T-cell (primary cell): ENCODE results near the gene PLBD2. TPM values are rescaled to one million over a fixed set of nuclear protein-coding genes. Genes with fewer than 3 reads are reported as not detected.

Experiments used
- ATAC-seq, 4 experiments: fragments of 200-7000 bp in 3 of 4; fragments of 150-1000 bp in 1 of 4; cut with Tn5 transposase; replicated peaks in 1 of 4; 1 replicate in 3 of 4; 2 replicates in 1 of 4; pipeline ENCODE4 v1.10.0; 2021; ENCODE audit warnings: moderate library complexity in 3 of 4, mild to moderate bottlenecking in 2 of 4, moderate number of reproducible peaks in 1 of 4
- CTCF ChIA-PET, 2 donors: fragments of 300-600 bp; sonication (Branson Sonifier 250); formaldehyde crosslinking; loops; one replicate each; lab custom pipeline; 2022; ENCODE audit warnings: antibody characterized with exemption in 2 of 2; lab: Charles Lee
- POLR2A ChIA-PET, 2 donors: fragments of 300-600 bp; sonication (Branson Sonifier 250); formaldehyde crosslinking; loops; one replicate each; lab custom pipeline; 2022; ENCODE audit warnings: antibody characterized with exemption in 2 of 2; lab: Charles Lee
- DNase-seq, 35 experiments: peaks; one replicate each; pipeline versions ENCODE4 v3.0.0 to v3.0.0-alpha.2; 2013 to 2023
- H3K27ac ChIP-seq: one replicate; pipeline ENCODE4 v1.5.1; 2013; ENCODE audit warnings: low read length
- H3K27me3 ChIP-seq, 2 experiments: replicated peaks in 1 of 2; 1 replicate in 1 of 2; 2 replicates in 1 of 2; pipeline versions ENCODE4 v1.6.1 to v1.7.0; 2013; ENCODE audit warnings: low read length in 1 of 2, mixed read lengths in 1 of 2; ENCODE audit not compliant: control insufficient read depth in 2 of 2, insufficient read depth in 2 of 2; ENCODE audit errors: extremely low read depth in 1 of 2
- H3K36me3 ChIP-seq, 2 donors: 1 replicate in 1 of 2; 2 replicates in 1 of 2; pipeline versions ENCODE4 v1.6.1 to v1.7.0; 2013; ENCODE audit warnings: low read length in 1 of 2; ENCODE audit not compliant: control insufficient read depth in 2 of 2, insufficient read depth in 1 of 2; ENCODE audit errors: extremely low read depth in 1 of 2
- H3K4me1 ChIP-seq, 2 experiments: 1 replicate in 1 of 2; 2 replicates in 1 of 2; pipeline versions ENCODE4 v1.6.1 to v1.7.0; 2013; ENCODE audit warnings: low read length in 2 of 2, mixed read lengths in 1 of 2; ENCODE audit not compliant: insufficient read depth in 2 of 2, control insufficient read depth in 1 of 2; ENCODE audit errors: extremely low read depth in 1 of 2
- H3K4me3 ChIP-seq, 2 donors: 1 replicate in 1 of 2; 2 replicates in 1 of 2; pipeline versions ENCODE4 v1.5.1 to v1.7.0; 2013; ENCODE audit warnings: mild to moderate bottlenecking in 2 of 2, low read length in 1 of 2, moderate library complexity in 1 of 2; ENCODE audit not compliant: control insufficient read depth in 1 of 2; ENCODE audit errors: extremely low read depth in 1 of 2
- H3K9me3 ChIP-seq: 2 replicates; pipeline ENCODE4 v1.7.0; 2013
- H3K27ac Mint-ChIP-seq, 2 donors: one replicate each; pipeline ENCODE4 v1.8.0; 2020 to 2021; ENCODE audit warnings: mild to moderate bottlenecking in 2 of 2, mixed read lengths in 2 of 2
- H3K27me3 Mint-ChIP-seq, 2 donors: one replicate each; pipeline ENCODE4 v1.8.0; 2021 to 2022; ENCODE audit warnings: mixed read lengths in 2 of 2
- H3K36me3 Mint-ChIP-seq: one replicate; pipeline ENCODE4 v1.8.0; 2021; ENCODE audit warnings: mixed read lengths
- H3K4me1 Mint-ChIP-seq, 3 donors: one replicate each; pipeline ENCODE4 v1.8.0; 2020 to 2022; ENCODE audit warnings: mixed read lengths in 3 of 3, mild to moderate bottlenecking in 1 of 3
- H3K4me3 Mint-ChIP-seq, 3 donors: one replicate each; pipeline ENCODE4 v1.8.0; 2020 to 2022; ENCODE audit warnings: mild to moderate bottlenecking in 3 of 3, mixed read lengths in 3 of 3, moderate library complexity in 3 of 3
- H3K9me3 Mint-ChIP-seq, 3 donors: one replicate each; pipeline ENCODE4 v1.8.0; 2020 to 2022; ENCODE audit warnings: mixed read lengths in 3 of 3
- WGBS: methylation state at CpG from one replicate; pipeline ENCODE4 v1.1.5; 2013; ENCODE audit warnings: missing lambda C conversion rate; ENCODE audit not compliant: insufficient coverage; 5-methylcytosine and 5-hydroxymethylcytosine counted together
- total RNA-seq, 35 experiments: library from RNA in 6 of 35; stranded (reverse) in 6 of 35; fragments of 120-200 nt in 1 of 35; gene quantifications; one replicate each; pipeline versions ENCODE4 v1.2.1 to v1.2.4 and lab custom pipeline; 2013 to 2026

PLBD2 gene
- total RNA-seq, 5 donors from 2014 or later (not counting 1 experiment from before 2014, with no cell fraction given): 14.1 to 19.0 (median 15.1) TPM

GRCh38 chr12:113400362-113400761, 42.0 kb downstream of the PLBD2 start:
- ATAC-seq (no peak), DNase-seq (no peak)
- Histone ChIP-seq H3K9me3 (no peaks in the 10 kb centered on the region), H3K4me1 (no peaks in the 10 kb centered on the region), H3K27ac (no peak overlapping the region), H3K27me3 (peaks cover 0 to 59% of the 10 kb centered on the region in 2 experiments), H3K4me3 (no peak overlapping the region), H3K36me3 (no peaks in the 10 kb centered on the region)
- ChIA-PET CTCF (no interaction called here), POLR2A (no interaction called here)
- Mint-ChIP-seq H3K36me3 (no peaks in the 10 kb centered on the region), H3K4me3 (no peak overlapping the region), H3K4me1 (no peaks in the 10 kb centered on the region), H3K27me3 (peaks cover 5 to 16% of the 10 kb centered on the region in 2 donors), H3K9me3 (no peaks in the 10 kb centered on the region), H3K27ac (no peak overlapping the region)
- no CpG with 5 or more reads among the region's 4 CpGs for WGBS

GRCh38 chr12:113401066-113402000, 42.9 kb downstream of the PLBD2 start:
- Mint-ChIP-seq H3K27ac (no peak overlapping the region), H3K4me3 (no peak overlapping the region), H3K27me3 (peaks cover 5 to 16% of the 10 kb centered on the region in 2 donors), H3K9me3 (no peaks in the 10 kb centered on the region), H3K4me1 (no peaks in the 10 kb centered on the region), H3K36me3 (no peaks in the 10 kb centered on the region)
- ChIA-PET CTCF (no interaction called here), POLR2A (interaction anchor here in 1 of 2 donors (0.5 to 0.6 kb wide), 2 partner anchors 36 to 68 kb away, joined by 3 to 5 read pairs; no protein-coding TSS in a partner anchor)
- 98% methylated on average over 4 of the region's 13 CpGs for WGBS
- no peaks in the 10 kb centered on the region for H3K36me3 ChIP-seq
- H3K4me3 ChIP-seq: no peak overlapping the region
- H3K4me1 ChIP-seq: no peaks in the 10 kb centered on the region
- H3K27ac ChIP-seq: no peak overlapping the region
- DNase-seq (no peak), ATAC-seq (no peak)
- H3K9me3 ChIP-seq: no peaks in the 10 kb centered on the region
- peaks cover 0 to 59% of the 10 kb centered on the region in 2 experiments for H3K27me3 ChIP-seq

DNA sequence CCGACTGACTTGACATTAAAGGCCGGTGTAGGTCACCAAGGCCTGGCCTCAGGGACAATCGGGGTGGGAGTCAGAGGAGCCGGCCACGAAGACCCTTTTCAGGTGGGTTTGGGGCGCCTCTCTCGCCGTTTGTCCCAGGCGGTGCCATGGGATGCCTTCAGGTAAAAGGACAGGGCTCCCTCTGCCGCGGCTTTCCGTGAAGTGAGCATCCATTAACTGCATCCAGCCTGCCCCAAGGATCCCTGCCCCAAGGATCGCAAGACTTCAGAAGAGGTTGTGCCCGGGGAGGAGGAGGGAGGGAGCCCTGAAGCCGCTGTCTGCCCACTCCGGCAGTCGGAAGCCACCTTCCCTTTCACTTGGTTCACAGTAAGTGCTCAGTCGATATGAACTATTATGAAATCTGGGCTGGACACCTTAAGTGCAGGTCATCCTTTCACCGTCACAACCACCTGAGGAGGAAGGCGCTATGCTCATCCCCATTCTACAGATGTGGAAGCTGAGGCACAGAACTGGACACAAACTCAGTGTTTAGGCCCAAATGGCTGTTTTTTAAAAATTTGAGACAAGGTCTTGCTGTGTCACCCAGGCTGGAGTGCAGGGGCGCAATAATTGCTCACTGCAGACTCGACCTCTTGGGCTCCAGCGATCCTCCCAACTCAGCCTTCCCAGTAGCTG, 44.3 kb downstream of the PLBD2 start:
- Mint-ChIP-seq H3K27ac (no peak overlapping the region), H3K27me3 (peaks cover 5 to 13% of the 10 kb centered on the region in 2 donors), H3K4me3 (no peak overlapping the region), H3K9me3 (no peaks in the 10 kb centered on the region), H3K4me1 (no peaks in the 10 kb centered on the region), H3K36me3 (no peaks in the 10 kb centered on the region)
- H3K27me3 ChIP-seq: peaks cover 0 to 54% of the 10 kb centered on the region in 2 experiments
- CTCF ChIA-PET: no interaction called here
- H3K4me3 ChIP-seq: no peak overlapping the region
- no peaks in the 10 kb centered on the region for H3K9me3 ChIP-seq
- H3K27ac ChIP-seq: no peak overlapping the region
- POLR2A ChIA-PET: no interaction called here
- 93% methylated on average over 16 of the region's 23 CpGs for WGBS
- ATAC-seq (no peak), DNase-seq (no peak)
- no peaks in the 10 kb centered on the region for H3K4me1 ChIP-seq
- no peaks in the 10 kb centered on the region for H3K36me3 ChIP-seq

DNA sequence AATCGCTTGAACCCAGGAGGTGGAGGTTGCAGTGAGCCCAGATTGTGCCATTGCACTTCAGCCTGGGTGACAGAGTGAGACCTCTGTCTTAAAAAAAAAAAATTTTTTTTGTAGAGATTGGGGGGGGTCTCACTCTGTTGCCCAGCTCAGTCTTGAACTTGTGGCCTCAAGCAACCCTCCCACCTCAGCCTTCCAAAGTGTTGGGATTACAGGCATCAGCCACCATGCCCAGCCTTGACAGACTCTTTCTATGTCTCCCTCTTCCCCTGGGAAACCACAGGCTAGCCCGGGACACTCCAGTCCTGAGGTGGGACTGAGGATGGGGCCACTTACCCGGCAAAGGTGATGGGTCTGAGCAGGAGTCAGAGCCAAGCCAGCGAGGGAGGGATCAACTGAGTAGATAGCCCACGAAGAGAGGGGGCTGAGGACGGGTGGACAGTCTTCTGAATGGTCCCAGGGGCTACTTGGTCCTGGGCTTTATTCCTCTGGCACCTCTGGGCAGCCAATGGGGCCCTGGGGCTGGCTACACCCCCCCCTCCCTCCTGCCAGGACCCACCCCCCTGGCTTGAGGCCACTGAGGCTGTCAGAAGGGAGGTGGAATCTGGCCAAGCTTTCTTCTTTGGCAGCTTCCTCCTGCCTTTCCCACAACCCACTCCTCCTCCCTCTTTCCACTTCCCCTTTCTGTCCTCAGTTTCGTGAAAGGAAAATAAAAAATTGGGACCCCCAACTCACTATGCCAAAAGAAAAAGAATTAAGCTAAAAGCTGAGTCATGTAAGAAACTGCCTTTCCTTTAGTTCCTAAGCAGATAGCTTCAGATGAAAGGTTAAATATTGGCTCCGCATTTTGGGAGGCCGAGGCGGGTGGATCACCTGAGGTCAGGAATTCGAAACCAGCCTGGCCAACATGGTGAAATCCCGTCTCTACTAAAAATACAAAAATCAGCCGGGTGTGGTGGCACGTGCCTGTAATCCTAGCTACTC, 45.3 kb downstream of the PLBD2 start, which contains the start of gene SDS:
Gene SDS, minus strand, starts transcription at position 453 of the 981 bp plus-strand sequence. CDS start 4,179 bp downstream, outside the sequence.
- Histone ChIP-seq H3K27me3 (peaks cover 0 to 47% of the 10 kb centered on the region in 2 experiments), H3K27ac (no peak within 1 kb of the TSS), H3K9me3 (no peaks in the 10 kb centered on the region), H3K4me1 (no peaks in the 10 kb centered on the region), H3K4me3 (no peak within 1 kb of the TSS), H3K36me3 (no peaks in the 10 kb centered on the region)
- H3K36me3 Mint-ChIP-seq: no peaks in the 10 kb centered on the region
- H3K4me3 Mint-ChIP-seq: no peak within 1 kb of the TSS
- no peak for DNase-seq
- ChIA-PET CTCF (no interaction called here), POLR2A (no interaction called here)
- no peaks in the 10 kb centered on the region for H3K9me3 Mint-ChIP-seq
- H3K27ac Mint-ChIP-seq: no peak within 1 kb of the TSS
- peaks cover 5 to 12% of the 10 kb centered on the region in 2 donors for H3K27me3 Mint-ChIP-seq
- no peaks in the 10 kb centered on the region for H3K4me1 Mint-ChIP-seq
- WGBS: 37% methylated on average over 8 of the region's 14 CpGs
- ATAC-seq: no peak

DNA sequence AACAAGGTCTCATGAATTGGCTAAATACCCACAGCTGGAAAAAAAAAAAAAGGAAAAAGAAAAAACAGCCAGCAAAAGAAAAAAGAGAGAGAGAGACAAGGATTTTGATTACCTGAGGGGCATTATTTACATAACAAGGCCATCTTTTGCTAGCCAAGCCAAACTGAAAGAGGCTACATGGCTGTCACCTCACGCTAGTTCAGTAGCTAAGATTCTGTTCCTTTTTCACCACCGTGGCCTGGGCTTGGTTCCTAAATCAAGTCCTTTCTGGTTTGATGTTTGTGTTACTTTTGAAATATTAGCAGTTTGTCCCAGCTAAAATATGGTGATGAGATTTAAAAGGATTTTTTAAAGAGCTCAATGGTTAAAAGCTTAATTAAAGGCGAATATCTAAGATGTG, 47.3 kb downstream of the PLBD2 start:
- Mint-ChIP-seq H3K27ac (no peak overlapping the region), H3K4me1 (no peaks in the 10 kb centered on the region), H3K36me3 (no peaks in the 10 kb centered on the region), H3K27me3 (peaks cover 5 to 8% of the 10 kb centered on the region in 2 donors), H3K4me3 (no peak overlapping the region), H3K9me3 (no peaks in the 10 kb centered on the region)
- ChIA-PET POLR2A (interaction anchor here in 1 of 2 donors (0.6 kb wide), 1 partner anchor 1552 kb away, joined by 3 read pairs; no protein-coding TSS in a partner anchor), CTCF (no interaction called here)
- no peaks in the 10 kb centered on the region for H3K9me3 ChIP-seq
- ATAC-seq: no peak
- no peaks in the 10 kb centered on the region for H3K4me1 ChIP-seq
- no peak overlapping the region for H3K27ac ChIP-seq
- WGBS: 67% methylated on average over 1 of the region's 3 CpGs
- no peaks in the 10 kb centered on the region for H3K36me3 ChIP-seq
- peaks cover 0 to 39% of the 10 kb centered on the region in 2 experiments for H3K27me3 ChIP-seq
- no peak overlapping the region for H3K4me3 ChIP-seq
- DNase-seq: no peak
